ENCODE data around the gene NFKBIA. TPM values are rescaled to one million over a fixed set of nuclear protein-coding genes. Genes with fewer than 3 reads are reported as not detected.

The NFKBIA gene
- total RNA-seq, 1 experiment from 2014 or later = 99.4 TPM

- TF ChIP-seq CTCF (IDR thresholded peaks at IDR 0.05) (no peak), REST (IDR thresholded peaks at IDR 0.05; ENCODE audit: insufficient read depth in 1 of 2, low read depth in 2 of 2, low read length in 1 of 2) (no peak), SIN3A (IDR thresholded peaks at IDR 0.05; ENCODE audit: borderline replicate concordance, insufficient read depth, low read depth, low read length) (no peak), TCF7L2 (IDR thresholded peaks at IDR 0.05; ENCODE audit: low read depth, low read length) (no peak), POLR2AphosphoS5 (IDR thresholded peaks at IDR 0.05; ENCODE audit: low read depth, low read length) (no peak)
- Histone ChIP-seq H3K27ac (ENCODE audit: low read length) (no peak overlapping the region; the same call in 1 of the 2 replicates), H3K9me3 (ENCODE audit: control insufficient read depth, insufficient read depth, low read depth, low read length) (no peaks in the 10 kb centered on the region), H3K4me3 (ENCODE audit: low read depth in 2 of 2, low read length in 2 of 2) (no peak overlapping the region), H3K4me1 (ENCODE audit: control insufficient read depth, insufficient read depth, low read length) (peaks cover 8% of the 10 kb centered on the region; the same call in 1 of the 2 replicates), H3K36me3 (ENCODE audit: control insufficient read depth, insufficient read depth, low read length) (no peaks in the 10 kb centered on the region), H3K27me3 (ENCODE audit: control insufficient read depth, insufficient read depth, low read length) (no peaks in the 10 kb centered on the region)
- ChIA-PET CTCF (no interaction called here), POLR2A (no interaction called here)
- intact Hi-C loops (cut with micrococcal nuclease; ENCODE audit: unreplicated experiment) (no loop called here), in situ Hi-C loops (cut with HindIII; ENCODE audit: low pct_unique_long_range_greater_than_20kb, low sequenced_read_pairs) (no loop called here)
- DNase-seq (ENCODE audit: low read depth, low spot score) = no peak
- ATAC-seq = no peak
- BruUV-seq (replicated peaks) = no TSS peak
These were observed 10.1 kb downstream of the NFKBIA start for GRCh38 chr14:35394326-35395013.

GRCh38 chr14:35393826-35394225, 10.7 kb downstream of the NFKBIA start:
- BruUV-seq (replicated peaks) = no TSS peak
- ChIA-PET POLR2A (no interaction called here), CTCF (no interaction called here)
- no peaks in the 10 kb centered on the region for H3K9me3 ChIP-seq (ENCODE audit: control insufficient read depth, insufficient read depth, low read depth, low read length)
- in situ Hi-C loops (cut with HindIII; ENCODE audit: low pct_unique_long_range_greater_than_20kb, low sequenced_read_pairs) (no loop called here), intact Hi-C loops (cut with micrococcal nuclease; ENCODE audit: unreplicated experiment) (no loop called here)
- H3K27ac ChIP-seq (ENCODE audit: low read length) = no peak overlapping the region; the same call in 1 of the 2 replicates
- peaks cover 3% of the 10 kb centered on the region; the same call in 1 of the 2 replicates for H3K4me1 ChIP-seq (ENCODE audit: control insufficient read depth, insufficient read depth, low read length)
- no peak for DNase-seq (ENCODE audit: low read depth, low spot score)
- H3K36me3 ChIP-seq (ENCODE audit: control insufficient read depth, insufficient read depth, low read length) = no peaks in the 10 kb centered on the region
- ATAC-seq = no peak
- no peak overlapping the region for H3K4me3 ChIP-seq (ENCODE audit: low read depth in 2 of 2, low read length in 2 of 2)
- TF ChIP-seq REST (IDR thresholded peaks at IDR 0.05; ENCODE audit: insufficient read depth in 1 of 2, low read depth in 2 of 2, low read length in 1 of 2) (no peak), POLR2AphosphoS5 (IDR thresholded peaks at IDR 0.05; ENCODE audit: low read depth, low read length) (no peak), SIN3A (IDR thresholded peaks at IDR 0.05; ENCODE audit: borderline replicate concordance, insufficient read depth, low read depth, low read length) (no peak), CTCF (IDR thresholded peaks at IDR 0.05) (no peak), TCF7L2 (IDR thresholded peaks at IDR 0.05; ENCODE audit: low read depth, low read length) (no peak)
- H3K27me3 ChIP-seq (ENCODE audit: control insufficient read depth, insufficient read depth, low read length) = no peaks in the 10 kb centered on the region

All from Panc1 (cell line).